GM21723 (cell line): ENCODE results near the gene AKAP10.
"Not testable (repeated sequence)": the region's sequence is repeated elsewhere in the genome, so short reads cannot be mapped to it uniquely, and the experiment has no call there.

Experiments
- ATAC-seq: cut with Tn5 transposase; IDR thresholded peaks from one replicate; pipeline ENCODE4 v1.9.1; 2021; ENCODE audit warnings: mild to moderate bottlenecking, moderate library complexity; ENCODE audit not compliant: unreplicated experiment

Gene AKAP10

GRCh38 chr17:19933628-19934027, 44.0 kb downstream of the AKAP10 start:
- no peak for ATAC-seq

GRCh38 chr17:19933221-19933620, 44.4 kb downstream of the AKAP10 start:
- ATAC-seq, result no peak

- no peak for ATAC-seq
These were observed 49.3 kb downstream of the AKAP10 start for GRCh38 chr17:19928299-19928698.

GRCh38 chr17:19915245-19915978, 62.2 kb downstream of the AKAP10 start:
- ATAC-seq, result no peak

- no peak for ATAC-seq
These were observed 66.6 kb downstream of the AKAP10 start for GRCh38 chr17:19911033-19911432.

GRCh38 chr17:19909139-19909538, 68.5 kb downstream of the AKAP10 start:
- no peak for ATAC-seq

- no peak for ATAC-seq
These were observed 72.1 kb downstream of the AKAP10 start for GRCh38 chr17:19905502-19905901.

- ATAC-seq, result no peak
These were observed 72.7 kb downstream of the AKAP10 start for GRCh38 chr17:19904924-19905323.

- ATAC-seq, result no peak
These were observed 73.2 kb downstream of the AKAP10 start for GRCh38 chr17:19904412-19904811.

- ATAC-seq, result no peak
These were observed 76.8 kb downstream of the AKAP10 start for GRCh38 chr17:19900809-19901208.

- ATAC-seq, result no peak
These were observed 79.7 kb downstream of the AKAP10 start for GRCh38 chr17:19897903-19898302.

- no peak for ATAC-seq
These were observed 80.4 kb downstream of the AKAP10 start for GRCh38 chr17:19897090-19897837.

- no peak for ATAC-seq
These were observed 80.9 kb downstream of the AKAP10 start for GRCh38 chr17:19896679-19897078.

GRCh38 chr17:19890554-19890953, 87.1 kb downstream of the AKAP10 start:
- not testable (repeated sequence) for ATAC-seq

- ATAC-seq, result not testable (repeated sequence)
These were observed 87.6 kb downstream of the AKAP10 start for GRCh38 chr17:19890001-19890400.

- ATAC-seq, result no peak
These were observed 91.5 kb downstream of the AKAP10 start for GRCh38 chr17:19886116-19886515.

GRCh38 chr17:19883537-19884215, 94.0 kb downstream of the AKAP10 start:
- ATAC-seq, result no peak

GRCh38 chr17:19880393-19880792, 97.2 kb downstream of the AKAP10 start:
- no peak for ATAC-seq

GRCh38 chr17:19877364-19877945, 100.2 kb downstream of the AKAP10 start:
- no peak for ATAC-seq

- no peak for ATAC-seq
These were observed 101.0 kb downstream of the AKAP10 start for GRCh38 chr17:19876529-19877161.

GRCh38 chr17:19874256-19874655, 103.4 kb downstream of the AKAP10 start:
- ATAC-seq, result no peak
